ENCODE data around the gene RAPGEF5.

RAPGEF5 gene

DNA sequence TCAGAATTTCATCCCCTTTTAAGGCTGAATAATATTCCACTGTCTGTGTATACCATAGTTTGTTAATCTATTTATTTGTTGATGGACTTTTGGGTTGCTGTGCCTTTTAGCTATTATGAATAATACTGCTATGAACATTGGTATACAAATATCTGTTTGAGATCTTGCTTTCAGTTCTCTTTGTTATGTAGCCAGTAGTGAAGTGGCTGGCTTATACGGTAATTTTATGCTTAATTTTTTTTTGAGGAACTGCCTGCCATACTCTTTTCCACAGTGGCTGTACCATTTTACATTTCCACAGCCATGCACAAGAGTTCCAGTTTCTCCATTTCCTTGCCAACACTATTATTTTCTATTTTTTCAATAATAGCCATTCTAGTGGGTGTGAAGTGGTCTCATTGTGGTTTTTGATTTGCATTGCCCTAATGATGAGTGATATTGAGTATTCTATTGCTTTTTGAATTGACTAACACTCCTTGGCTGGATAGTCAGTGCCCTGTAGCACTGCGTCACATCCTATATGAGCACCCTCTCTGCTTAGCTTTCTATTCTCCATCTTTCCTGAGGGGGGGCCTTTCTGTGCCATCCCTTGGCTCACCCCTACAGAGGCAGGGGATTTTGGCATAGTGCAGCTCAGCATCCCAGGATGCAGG, 29.4 kb upstream of the RAPGEF5 start:
- intact Hi-C loops (cut with DNase I), result no loop called here
- DNase-seq, result no peak

DNA sequence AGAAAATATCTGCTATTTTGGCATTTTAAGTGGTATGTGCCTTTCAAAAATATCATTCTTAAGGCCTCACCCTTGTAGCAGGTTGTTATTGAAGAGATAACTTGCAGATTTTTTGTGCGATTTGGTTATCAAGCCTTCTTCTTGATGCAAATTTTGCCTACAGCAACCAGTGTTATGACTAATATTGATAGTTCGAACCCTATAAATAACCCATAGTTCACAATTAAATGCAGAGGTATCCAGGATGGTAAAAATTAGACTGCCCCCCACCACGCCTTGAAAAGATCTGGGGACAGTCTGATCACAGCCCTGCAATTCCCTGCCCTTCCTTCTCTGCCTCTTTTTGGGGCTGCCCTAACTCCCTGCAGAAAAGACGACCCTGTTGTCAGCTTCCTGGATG, 28.4 kb upstream of the RAPGEF5 start:
- no peak for DNase-seq
- intact Hi-C loops (cut with DNase I), result no loop called here

DNA sequence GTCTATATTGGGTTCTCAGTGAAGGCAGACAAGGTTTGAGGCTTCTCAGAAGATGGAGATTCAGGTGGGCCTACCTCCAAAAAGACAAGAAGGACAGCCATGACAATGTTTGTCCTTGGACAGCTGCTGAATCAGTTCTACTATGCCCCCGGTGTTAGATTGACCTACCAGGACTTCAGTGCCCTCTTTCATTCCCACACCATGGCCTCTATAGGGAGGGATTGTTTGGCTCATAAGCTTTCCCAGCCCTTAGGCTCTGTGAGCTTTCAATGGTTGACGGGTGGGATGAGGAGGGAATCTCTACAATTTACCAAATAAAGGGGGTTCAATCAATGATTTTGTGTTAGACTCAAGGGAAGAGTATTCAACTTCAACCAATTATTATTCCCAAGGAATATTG, 23.4 kb upstream of the RAPGEF5 start:
- intact Hi-C loops (cut with DNase I), result no loop called here
- DNase-seq, result no peak

DNA sequence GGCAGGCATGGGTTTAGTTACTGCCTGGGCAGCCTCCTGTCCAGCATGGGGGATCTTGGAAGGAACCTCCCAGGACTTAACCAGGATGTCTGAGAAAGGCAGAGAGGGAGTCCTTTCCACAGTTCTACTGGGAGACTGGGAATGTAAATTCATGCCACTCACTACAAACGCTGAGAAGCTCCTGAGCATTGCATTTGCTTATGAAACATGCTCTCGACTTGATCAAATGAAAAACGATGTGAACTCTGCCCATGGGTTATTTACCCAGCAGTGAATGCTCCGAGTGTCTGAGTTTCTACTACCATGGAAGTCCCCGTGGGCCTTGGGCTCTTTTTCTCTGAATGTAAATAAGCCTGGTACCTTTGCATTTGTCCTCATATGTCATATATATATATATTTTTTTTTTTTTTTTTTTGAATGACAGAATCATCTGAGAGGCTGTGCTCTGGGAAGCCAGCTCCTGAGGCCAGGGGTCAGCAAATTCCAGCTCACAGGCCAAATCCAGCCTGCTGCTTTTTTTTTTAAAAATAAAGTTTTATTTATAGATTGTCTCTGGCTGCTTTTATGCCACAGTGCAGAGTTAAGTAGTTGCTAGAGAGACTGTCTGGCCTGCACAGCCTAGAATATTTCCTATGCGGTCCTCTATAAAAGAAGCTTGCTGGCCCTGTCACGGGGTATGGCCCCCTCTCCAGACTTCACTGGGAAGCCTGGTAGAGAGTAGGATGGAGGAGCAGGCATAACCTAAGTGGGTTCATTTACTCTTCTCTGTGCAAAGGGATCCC, 21.4 kb upstream of the RAPGEF5 start:
- intact Hi-C loops (cut with DNase I), result no loop called here
- DNase-seq, result no peak

DNA sequence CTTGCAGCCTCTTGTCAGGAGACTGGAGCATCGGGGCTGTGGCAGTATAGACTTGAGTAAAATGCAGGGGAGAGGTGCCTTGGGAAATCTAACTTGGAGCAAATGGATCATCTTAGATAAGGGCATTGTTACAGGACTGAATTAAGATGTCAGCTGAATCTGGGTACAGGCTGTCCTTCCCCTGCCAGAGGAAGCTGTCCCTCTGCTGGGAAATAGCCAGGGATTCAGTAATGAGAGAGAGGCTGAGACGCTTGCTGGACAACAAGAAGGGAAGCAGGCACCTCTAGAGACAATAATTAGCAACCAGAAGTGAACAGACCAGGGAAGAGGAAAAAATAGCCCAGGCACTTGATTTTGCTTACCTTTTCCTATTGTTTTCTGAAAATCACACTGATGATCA, 20.7 kb upstream of the RAPGEF5 start:
- intact Hi-C loops (cut with DNase I), result no loop called here

DNA sequence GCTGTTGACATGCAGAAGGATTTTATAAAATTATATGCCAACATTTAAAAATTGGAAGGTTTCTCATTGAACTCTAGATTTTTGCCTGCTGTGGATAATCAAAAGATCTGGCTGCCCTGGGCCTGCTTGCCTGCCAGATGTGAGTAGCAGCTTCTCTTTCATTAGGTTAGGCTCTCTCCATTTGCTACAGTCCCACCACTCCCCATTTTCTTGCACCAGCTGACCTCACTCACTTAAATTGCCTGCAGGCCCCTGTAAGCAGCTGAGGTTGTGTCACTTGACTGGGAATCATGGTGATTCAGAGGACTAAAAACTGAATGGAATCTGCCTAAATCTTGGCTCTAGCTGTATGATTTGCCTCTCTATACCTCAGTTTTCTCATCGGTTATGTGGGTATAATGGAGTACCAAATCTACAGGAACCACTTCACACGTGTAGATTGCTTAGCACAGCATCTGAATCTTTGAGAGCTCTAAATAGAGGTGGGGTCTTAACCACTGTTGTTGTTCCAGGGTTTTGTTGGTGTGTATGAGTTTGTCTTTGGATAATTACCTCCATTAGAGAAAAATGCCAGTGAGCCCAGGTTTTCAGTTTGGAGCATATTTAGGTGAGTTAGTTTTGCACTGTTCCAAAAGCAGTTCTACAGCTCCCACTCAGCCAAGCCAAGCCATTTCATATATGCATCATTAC, 18.6 kb upstream of the RAPGEF5 start:
- intact Hi-C loops (cut with DNase I), result no loop called here
- no peak for DNase-seq

More for the DNA sequence above, 20.7 kb upstream of the RAPGEF5 start:
- peak in 3 of 42 donors; percentile 18 to 59 (median 45) for DNase-seq

DNA sequence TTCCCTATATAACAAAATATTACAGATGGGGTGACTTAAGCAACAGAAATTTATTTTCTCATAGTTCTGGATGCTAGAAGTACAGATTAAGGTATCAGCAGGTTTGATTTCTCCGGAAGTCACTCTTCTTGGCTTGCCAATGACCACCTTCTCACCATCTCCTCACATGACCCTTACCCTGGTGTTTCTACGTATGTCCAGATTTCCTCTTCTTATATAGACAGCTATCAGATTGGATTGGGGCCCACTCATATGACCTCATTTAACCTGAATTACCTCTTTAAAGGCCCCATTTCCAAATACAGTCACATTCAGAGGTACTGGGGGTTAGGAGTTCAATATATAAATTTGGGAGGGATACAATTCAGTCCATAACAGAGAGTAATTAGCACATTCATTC, 17.0 kb upstream of the RAPGEF5 start:
- no peak for DNase-seq
- intact Hi-C loops (cut with DNase I), result no loop called here

DNA sequence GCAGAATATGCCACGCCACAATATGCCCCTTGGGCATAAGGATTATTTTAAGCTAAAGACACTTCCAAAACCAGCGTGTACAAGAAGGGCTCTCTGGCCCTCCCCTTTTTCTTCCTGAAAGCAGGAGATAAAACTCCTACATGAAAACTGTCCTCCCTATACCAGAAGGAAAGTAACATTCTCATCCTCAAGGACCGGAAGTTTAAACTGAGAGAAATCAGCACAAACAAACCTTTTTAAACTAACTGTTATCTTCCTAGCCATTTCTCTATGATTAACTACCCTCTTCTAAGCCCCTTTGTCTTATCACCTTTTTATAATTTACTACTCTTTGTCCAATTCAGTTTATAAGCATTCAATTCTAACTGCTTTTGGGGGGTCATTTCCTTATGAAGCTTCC, 16.4 kb upstream of the RAPGEF5 start:
- intact Hi-C loops (cut with DNase I), result no loop called here

DNA sequence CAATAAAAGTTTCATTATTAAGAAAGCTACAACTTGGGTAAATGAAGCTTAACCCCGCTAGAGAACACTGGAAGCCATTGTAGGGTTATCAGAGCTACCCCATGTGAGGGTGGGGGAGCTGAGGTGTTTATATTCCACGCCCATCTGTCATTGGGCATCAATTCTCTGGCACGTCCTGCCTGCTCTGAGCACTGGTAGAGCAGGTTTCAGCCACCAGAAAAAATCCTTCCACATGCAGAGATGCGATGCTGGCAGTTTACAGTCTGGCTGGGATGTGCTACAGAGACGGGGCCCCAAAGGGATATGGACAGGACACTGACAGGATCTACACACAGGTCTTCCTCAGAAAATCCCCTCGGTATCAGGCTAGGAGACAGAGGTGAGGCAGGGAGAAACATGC, 15.9 kb upstream of the RAPGEF5 start:
- DNase-seq, result no peak
- intact Hi-C loops (cut with DNase I), result no loop called here

More for the DNA sequence above, 16.4 kb upstream of the RAPGEF5 start:
- no peak for DNase-seq

DNA sequence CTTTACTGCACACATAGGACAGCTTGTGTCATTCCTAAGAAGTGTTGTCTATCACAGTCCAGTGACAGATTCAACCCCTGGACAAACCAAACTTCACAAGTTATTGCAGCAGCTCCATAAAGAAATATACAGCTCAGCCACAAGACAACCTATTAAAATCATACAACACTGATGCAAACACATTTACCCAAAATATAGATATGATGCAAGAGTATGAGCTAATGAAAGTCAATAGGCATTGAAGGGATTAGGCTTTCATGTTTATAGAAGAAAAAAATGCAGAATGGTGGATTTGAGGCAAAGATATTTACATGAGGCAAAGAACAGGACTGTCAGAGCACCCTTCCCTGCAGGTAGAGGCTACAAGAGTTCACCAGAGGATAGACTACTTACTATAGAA, 14.9 kb upstream of the RAPGEF5 start:
- no peak for DNase-seq
- intact Hi-C loops (cut with DNase I), result no loop called here

DNA sequence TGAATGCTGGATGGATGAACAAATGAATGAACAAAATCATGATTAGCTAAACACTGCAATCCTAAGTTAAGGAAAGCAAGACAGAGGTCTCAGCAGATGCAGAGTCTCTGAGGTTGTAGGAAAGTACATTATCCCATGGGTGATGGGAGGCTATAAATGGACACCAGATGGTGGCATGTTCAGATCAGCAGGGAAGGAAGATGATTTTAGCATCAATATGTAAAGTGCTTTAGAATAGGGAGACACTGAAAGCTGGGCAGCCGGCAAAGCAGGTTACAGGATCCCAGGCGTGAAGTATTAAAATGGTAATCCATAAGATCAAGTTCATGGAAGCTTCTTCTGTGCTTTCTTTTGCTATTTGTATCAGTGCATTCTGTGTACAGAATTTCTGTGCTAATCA, 7.9 kb upstream of the RAPGEF5 start:
- DNase-seq, result no peak
- intact Hi-C loops (cut with DNase I), result no loop called here

DNA sequence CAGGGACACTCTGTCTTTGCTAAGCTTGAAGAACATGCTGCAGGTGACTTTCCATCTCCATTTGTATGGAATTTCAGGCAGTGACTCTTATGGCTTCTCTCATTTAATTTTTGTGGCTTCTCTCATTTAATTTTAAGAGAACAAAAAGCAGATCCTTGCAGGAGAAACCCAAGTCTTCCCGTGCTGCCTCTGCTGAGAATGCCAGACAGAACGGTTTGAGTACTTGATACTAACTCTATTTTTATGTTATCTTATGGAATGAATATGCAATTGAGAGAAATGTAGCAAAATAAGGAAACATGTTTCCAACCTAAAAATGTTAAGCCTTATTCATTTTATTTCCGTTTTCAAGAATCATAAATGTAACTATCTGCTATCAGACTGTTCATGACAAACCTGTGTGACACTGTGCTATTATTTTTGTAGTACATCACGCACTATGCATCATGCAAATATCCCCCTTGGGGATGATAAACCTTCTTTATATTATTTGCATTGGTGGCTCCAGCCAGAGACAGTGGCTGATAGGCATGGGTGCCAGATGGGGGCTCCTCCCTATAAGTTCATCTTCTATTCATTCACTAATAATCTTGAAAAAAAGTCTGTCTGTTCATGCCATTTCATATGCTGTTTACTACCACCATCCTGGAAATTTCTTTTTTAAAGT, 6.9 kb upstream of the RAPGEF5 start:
- intact Hi-C loops (cut with DNase I), result no loop called here

DNA sequence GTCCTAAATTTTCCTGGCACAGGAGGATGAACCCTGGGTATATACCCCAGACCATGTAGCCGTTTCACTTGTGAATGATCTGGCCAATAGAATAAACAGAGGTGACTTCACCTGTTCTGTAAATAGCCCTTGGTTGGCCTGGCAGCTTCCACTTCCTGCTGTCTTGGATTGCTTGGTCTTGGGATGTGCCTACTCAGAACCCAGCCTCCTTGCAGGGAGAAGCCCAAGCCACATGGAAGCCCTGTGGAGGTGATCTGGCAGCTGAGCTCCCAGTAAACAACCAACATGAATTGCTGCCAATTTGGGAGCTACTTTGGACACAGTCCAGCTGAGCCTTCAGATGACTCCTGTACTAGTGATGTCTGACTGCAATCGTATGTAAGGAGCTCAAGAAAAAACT, 4.8 kb upstream of the RAPGEF5 start:
- intact Hi-C loops (cut with DNase I), result no loop called here

More for the DNA sequence above, 6.9 kb upstream of the RAPGEF5 start:
- DNase-seq, result no peak

DNA sequence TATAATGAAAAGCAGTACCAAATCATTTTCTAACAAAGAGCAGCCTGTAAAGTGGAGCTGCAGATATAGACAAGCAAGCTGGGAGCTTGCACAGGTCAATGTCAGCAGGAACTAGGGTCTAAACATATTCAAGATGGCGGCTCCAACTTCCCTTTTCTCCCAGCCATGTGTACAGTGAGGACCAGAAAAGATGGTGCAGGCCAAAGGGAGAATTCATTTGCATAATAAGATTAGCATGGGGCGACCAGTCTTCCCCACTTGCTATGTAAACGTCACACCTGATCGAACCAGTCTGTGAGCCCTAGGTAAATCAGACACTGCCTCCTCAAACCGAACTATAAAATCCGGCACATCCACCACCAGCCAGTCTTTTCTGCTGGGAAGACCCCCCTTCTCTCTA, 4.4 kb upstream of the RAPGEF5 start:
- intact Hi-C loops (cut with DNase I), result no loop called here
- DNase-seq, result no peak

More for the DNA sequence above, 4.8 kb upstream of the RAPGEF5 start:
- DNase-seq, result no peak

DNA sequence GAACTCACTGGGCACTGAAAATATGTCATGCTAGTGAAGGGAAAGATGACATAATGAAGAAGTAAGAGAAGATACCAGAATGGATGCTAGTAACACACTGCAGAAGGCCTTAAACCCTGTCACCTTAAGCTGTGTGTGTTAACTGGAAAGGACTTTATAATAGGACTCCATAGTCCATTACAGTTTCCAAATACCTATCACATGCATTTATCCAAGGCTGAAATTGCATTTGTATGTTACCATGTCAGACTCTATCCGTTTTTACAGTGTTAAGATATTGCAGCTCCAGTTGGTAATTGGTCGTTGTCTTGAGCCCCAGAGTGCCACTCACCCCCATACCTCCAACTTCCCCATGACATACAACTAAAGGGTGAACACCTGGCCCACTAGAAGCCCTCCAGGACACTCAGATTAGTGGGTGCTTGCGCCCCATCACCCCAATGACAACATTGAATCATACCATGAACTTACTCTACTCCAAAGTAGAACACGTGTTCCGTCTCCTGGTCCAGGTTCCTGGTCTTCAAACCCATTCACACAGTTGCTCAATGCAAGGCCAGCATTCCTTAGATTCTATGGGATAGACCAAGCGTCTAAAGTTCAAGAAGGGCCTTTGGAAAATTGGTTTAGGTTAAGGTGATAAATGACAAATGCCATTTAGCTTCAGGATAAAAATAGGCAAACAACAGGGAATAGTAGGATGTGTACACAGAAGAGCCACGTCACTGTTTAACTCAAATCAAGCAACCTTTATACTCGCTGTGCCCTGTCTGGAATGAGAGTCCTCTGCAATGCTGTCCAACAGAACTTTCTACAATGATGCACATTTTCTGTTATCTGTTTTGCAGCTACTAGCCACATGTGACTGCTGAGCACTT, 2.1 kb upstream of the RAPGEF5 start:
- no peak for DNase-seq
- intact Hi-C loops (cut with DNase I), result no loop called here

DNA sequence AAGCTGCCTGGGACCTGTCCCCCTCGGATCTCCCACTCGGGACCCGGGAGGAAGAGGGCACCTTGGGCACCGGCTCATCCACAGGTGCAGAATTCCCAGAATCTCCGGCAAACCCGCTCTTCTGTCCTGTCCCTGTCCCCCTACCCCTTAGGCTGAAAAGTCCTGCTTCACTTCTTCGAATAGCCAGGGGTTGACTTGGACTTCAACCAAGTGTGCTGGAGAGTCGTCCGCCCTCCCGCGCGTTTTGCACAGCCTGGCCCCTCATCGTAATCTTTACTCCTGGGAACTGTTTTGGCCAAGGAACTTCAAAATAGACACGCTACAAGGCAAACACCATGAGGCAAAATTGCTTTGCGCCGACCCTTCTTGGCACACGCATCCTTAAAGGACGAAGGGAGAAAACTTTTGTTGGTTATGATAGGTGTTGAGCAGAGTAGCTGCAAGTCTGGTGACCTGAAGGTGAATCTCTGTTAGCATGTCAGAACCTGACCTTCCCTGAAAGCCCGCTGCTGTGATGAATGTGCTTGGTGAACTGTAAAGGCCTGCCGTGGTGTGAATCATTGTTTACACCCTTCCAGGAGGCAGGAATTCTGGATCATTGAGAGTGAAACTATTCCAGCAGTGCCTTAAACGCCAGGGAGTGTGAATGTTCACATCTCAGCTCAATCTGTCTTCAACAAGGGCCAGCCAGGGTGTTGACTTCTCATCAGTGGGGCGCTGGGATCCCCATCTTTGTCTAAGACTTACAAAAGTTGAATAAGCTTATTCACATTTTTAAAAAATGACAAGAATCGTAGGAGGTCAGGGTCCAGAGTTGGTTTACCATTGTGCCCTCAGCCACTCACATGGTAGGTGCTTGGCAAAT, 589 bp upstream of the RAPGEF5 start:
- DNase-seq, result no peak
- intact Hi-C loops (cut with DNase I), result no loop called here

DNA sequence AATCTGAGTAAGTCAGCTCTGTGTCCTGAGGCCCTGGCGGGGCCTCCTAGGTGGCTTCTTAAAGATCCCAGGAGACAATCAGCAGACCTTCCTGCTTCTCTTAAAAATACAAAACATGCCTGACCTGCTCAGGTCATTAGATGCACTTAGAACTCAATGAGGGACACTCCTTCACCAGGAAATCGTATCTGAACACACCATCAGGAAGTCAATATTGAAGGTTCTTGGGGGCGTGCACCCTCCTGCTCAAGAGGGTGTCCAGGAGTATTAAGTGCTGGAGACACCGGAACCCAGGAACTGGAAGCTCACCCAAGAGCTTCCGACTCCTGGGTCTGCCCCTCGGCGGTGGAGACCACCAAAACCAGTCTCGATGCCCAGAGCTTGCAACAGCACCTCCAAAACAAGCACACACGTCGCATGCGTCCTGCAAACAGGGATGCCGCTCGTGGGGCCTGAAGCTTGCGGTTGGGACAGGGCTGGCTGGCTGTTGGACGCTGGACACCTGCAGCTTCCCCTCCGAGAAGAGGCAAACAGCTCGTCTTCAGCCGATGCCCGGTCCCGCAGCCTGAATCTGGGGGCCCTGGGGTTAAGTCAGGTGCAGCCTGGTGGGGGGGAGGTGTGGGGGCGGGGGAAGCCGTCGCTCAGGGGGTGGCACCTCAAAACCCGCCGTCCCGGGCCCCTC, 803 bp downstream of the RAPGEF5 start:
- peak in 1 of 42 donors; percentile 37 for DNase-seq
- intact Hi-C loops (cut with DNase I), result no loop called here
